Stomach (tissue), 9 donors: ENCODE results near the gene FGF8. TPM values are rescaled to one million over a fixed set of nuclear protein-coding genes. Genes with fewer than 3 reads are reported as not detected.

Experiments
- DNase-seq, 2 donors: peaks; one replicate each; pipeline versions ENCODE4 v3.0.0 to v3.0.0-alpha.2; 2013 to 2019
- H3K27ac ChIP-seq, 5 donors: fragments of 200-600 bp in 4 of 5; sonication (generic) in 4 of 5; one replicate each; pipeline ENCODE4 v1.5.1; 2013 to 2019; ENCODE audit warnings: mild to moderate bottlenecking in 1 of 5, moderate library complexity in 1 of 5
- H3K27me3 ChIP-seq, 3 donors: fragments of 200-600 bp; sonication (generic); one replicate each; pipeline ENCODE4 v1.5.1; 2017 to 2019; ENCODE audit warnings: mixed run types in 1 of 3
- H3K36me3 ChIP-seq, 4 donors: fragments of 200-600 bp; sonication (generic); 1 replicate in 3 of 4; 2 replicates in 1 of 4; pipeline ENCODE4 v1.5.1; 2016 to 2019
- H3K4me1 ChIP-seq, 4 donors: fragments of 200-600 bp; sonication (generic); one replicate each; pipeline ENCODE4 v1.5.1; 2016 to 2019
- H3K4me3 ChIP-seq, 4 donors: fragments of 200-600 bp; sonication (generic) in 3 of 4; one replicate each; pipeline ENCODE4 v1.5.1; 2016 to 2019; ENCODE audit warnings: mild to moderate bottlenecking in 1 of 4
- H3K9me3 ChIP-seq, 4 donors: fragments of 200-600 bp; sonication (generic); one replicate each; pipeline ENCODE4 v1.5.1; 2016 to 2019
- CTCF ChIP-seq, 7 experiments: fragments of 450-650 bp in 4 of 7; fragments of 200-600 bp in 3 of 7; sonication (generic) in 3 of 7; IDR thresholded peaks; one replicate each; pipeline ENCODE4 v1.5.1; 2016 to 2019; ENCODE audit warnings: antibody characterized with exemption in 7 of 7, control low read depth in 2 of 7, mild to moderate bottlenecking in 1 of 7
- EP300 ChIP-seq: sonication (generic); formaldehyde crosslinking; IDR thresholded peaks from one replicate; pipeline ENCODE4 v1.6.1; 2017; ENCODE audit warnings: antibody characterized with exemption
- POLR2A ChIP-seq, 4 donors: fragments of 450-650 bp; IDR thresholded peaks; one replicate each; pipeline ENCODE4 v1.6.1; 2016; ENCODE audit warnings: antibody characterized with exemption in 4 of 4, control low read depth in 2 of 4, mild to moderate bottlenecking in 1 of 4, moderate library complexity in 1 of 4
- POLR2AphosphoS5 ChIP-seq, 3 donors: sonication (generic); formaldehyde crosslinking; IDR thresholded peaks; one replicate each; pipeline ENCODE4 v1.6.1; 2016; ENCODE audit warnings: antibody characterized with exemption in 3 of 3
- WGBS, 5 donors: extraction: QIAGEN DNeasy Blood & Tissue Kit in 3 of 5; methylation state at CpG; one replicate each; pipeline versions ENCODE4 v1.1.5 to v1.1.7; 2013 to 2018; 5-methylcytosine and 5-hydroxymethylcytosine counted together
- intact Hi-C: fragments of 100-400 bp; cut with DNase I; formaldehyde crosslinking; loops from one replicate; pipeline ENCODE4 v1.15.1; 2023; ENCODE audit warnings: low total_unique reads
- polyA plus RNA-seq, 3 donors: library from polyadenylated mRNA; stranded (reverse); fragments of 200-250 nt; gene quantifications; one replicate each; pipeline ENCODE4 v1.2.3, GENCODE V29; 2013
- total RNA-seq, 5 donors: library from RNA; depleted of rRNA; stranded (reverse); fragments of >200 nt; gene quantifications; one replicate each; pipeline versions ENCODE4 v1.1.0 to v1.2.3, GENCODE V29; 2014 to 2016
- donor health status: healthy with polysubstance abuse.
- donor health status: Bipolar disorder and iron deficiency.
- donor health status: healthy.

The FGF8 gene
- total and polyA plus RNA-seq, 8 donors, result not detected

- WGBS, 5 donors, result 59 to 76% (median 63%) methylated on average over 4 of the region's 4 CpGs
- Histone ChIP-seq H3K27me3 (no peaks in the 10 kb centered on the region), H3K4me3 (no peak overlapping the region), H3K36me3 (peaks cover 32 to 56% (median 55%) of the 10 kb centered on the region in 4 donors), H3K27ac (no peak overlapping the region), H3K4me1 (peaks cover 15 to 68% (median 39%) of the 10 kb centered on the region in 4 donors), H3K9me3 (no peaks in the 10 kb centered on the region)
- no peak for DNase-seq
- intact Hi-C loops, result no loop called here
- TF ChIP-seq POLR2A (IDR thresholded peaks at IDR 0.05) (no peak), POLR2AphosphoS5 (IDR thresholded peaks at IDR 0.05) (no peak)
Observed at GRCh38 chr10:101812606-101813005, 36.7 kb upstream of the FGF8 start.

- no peak overlapping the region for H3K4me3 ChIP-seq
- DNase-seq, result no peak
- H3K4me1 ChIP-seq, result peaks cover 0 to 27% (median 6%) of the 10 kb centered on the region in 4 donors
- TF ChIP-seq EP300 (no peak), POLR2AphosphoS5 (IDR thresholded peaks at IDR 0.05) (no peak), CTCF (IDR thresholded peaks at IDR 0.05) (no peak), POLR2A (IDR thresholded peaks at IDR 0.05) (no peak)
- WGBS, 5 donors, result 76 to 89% (median 83%) methylated on average over 1 of the region's 1 CpG
- no peaks in the 10 kb centered on the region for H3K9me3 ChIP-seq
- intact Hi-C loops, result no loop called here
- peaks cover 78 to 100% (median 100%) of the 10 kb centered on the region in 4 donors for H3K36me3 ChIP-seq
- H3K27me3 ChIP-seq, result no peaks in the 10 kb centered on the region
- H3K27ac ChIP-seq, result no peak overlapping the region
Observed at GRCh38 chr10:101807158-101807557, 31.2 kb upstream of the FGF8 start.

GRCh38 chr10:101803511-101803910, 27.6 kb upstream of the FGF8 start:
- H3K27me3 ChIP-seq, result no peaks in the 10 kb centered on the region
- H3K36me3 ChIP-seq, result peaks cover 89 to 100% (median 100%) of the 10 kb centered on the region in 4 donors
- no peak for DNase-seq
- no peaks in the 10 kb centered on the region for H3K9me3 ChIP-seq
- intact Hi-C loops, result no loop called here
- no peak for TF ChIP-seq POLR2A (IDR thresholded peaks at IDR 0.05)
- no peak for TF ChIP-seq CTCF (IDR thresholded peaks at IDR 0.05)
- no peak overlapping the region for H3K27ac ChIP-seq
- 65 to 76% (median 67%) methylated on average over 4 of the region's 4 CpGs for WGBS, 5 donors
- peaks cover 0 to 14% (median 0%) of the 10 kb centered on the region in 4 donors for H3K4me1 ChIP-seq
- no peak overlapping the region for H3K4me3 ChIP-seq

- intact Hi-C loops, result no loop called here
- Histone ChIP-seq H3K27ac (no peak overlapping the region), H3K4me3 (no peak overlapping the region), H3K36me3 (peaks cover 97 to 100% (median 100%) of the 10 kb centered on the region in 4 donors), H3K4me1 (peaks cover 0 to 28% (median 0%) of the 10 kb centered on the region in 4 donors), H3K9me3 (no peaks in the 10 kb centered on the region), H3K27me3 (no peaks in the 10 kb centered on the region)
- 73 to 83% (median 76%) methylated on average over 4 of the region's 4 CpGs for WGBS, 5 donors
- no peak for TF ChIP-seq POLR2AphosphoS5 (IDR thresholded peaks at IDR 0.05)
- no peak for TF ChIP-seq EP300
- TF ChIP-seq CTCF (IDR thresholded peaks at IDR 0.05), result no peak
- TF ChIP-seq POLR2A (IDR thresholded peaks at IDR 0.05), result no peak
- DNase-seq, result no peak
Observed at GRCh38 chr10:101797403-101798059, 21.6 kb upstream of the FGF8 start.

- Histone ChIP-seq H3K27me3 (no peaks in the 10 kb centered on the region), H3K36me3 (peaks cover 93 to 100% (median 100%) of the 10 kb centered on the region in 4 donors), H3K4me3 (no peak overlapping the region), H3K9me3 (no peaks in the 10 kb centered on the region), H3K27ac (no peak overlapping the region), H3K4me1 (peaks cover 0 to 15% (median 0%) of the 10 kb centered on the region in 4 donors)
- DNase-seq, result no peak
- no peak for TF ChIP-seq POLR2A (IDR thresholded peaks at IDR 0.05)
- TF ChIP-seq POLR2AphosphoS5 (IDR thresholded peaks at IDR 0.05), result no peak
- TF ChIP-seq EP300, result no peak
- no peak for TF ChIP-seq CTCF (IDR thresholded peaks at IDR 0.05)
- intact Hi-C loops, result no loop called here
- WGBS, 5 donors, result 96 to 98% (median 97%) methylated on average over 12 of the region's 12 CpGs
Observed at GRCh38 chr10:101793526-101793925, 17.6 kb upstream of the FGF8 start.
